IPS-11a (cell line): Measurements from ENCODE around the gene TNN.
"Not testable (repeated sequence)": the region's sequence is repeated elsewhere in the genome, so short reads cannot be mapped to it uniquely, and the experiment has no call there.

Source experiments
- H3K4me3 ChIP-seq: one replicate; pipeline ENCODE4 v1.5.1; 2013; ENCODE audit warnings: low read depth, low read length, control low read depth

The TNN gene

DNA sequence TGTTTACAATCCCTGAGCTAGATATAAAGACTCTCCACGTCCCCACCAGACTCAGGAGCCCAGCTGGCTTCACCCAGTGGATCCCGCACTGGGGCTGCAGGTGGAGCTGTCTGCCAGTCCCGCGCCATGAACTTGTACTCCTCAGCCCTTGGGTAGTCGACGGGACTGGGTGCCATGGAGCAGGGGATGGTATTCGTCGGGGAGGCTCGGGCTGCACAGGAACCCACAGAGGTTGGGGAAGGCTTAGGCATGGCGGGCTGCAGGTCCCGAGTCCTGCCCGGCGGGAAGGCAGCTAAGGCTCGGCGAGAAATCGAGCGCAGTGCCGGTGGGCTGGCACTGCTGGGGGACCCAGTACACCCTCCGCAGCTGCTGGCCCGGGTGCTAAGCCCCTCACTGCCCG lies 34.5 kb downstream of the TNN start:
- not testable (repeated sequence) for H3K4me3 ChIP-seq

DNA sequence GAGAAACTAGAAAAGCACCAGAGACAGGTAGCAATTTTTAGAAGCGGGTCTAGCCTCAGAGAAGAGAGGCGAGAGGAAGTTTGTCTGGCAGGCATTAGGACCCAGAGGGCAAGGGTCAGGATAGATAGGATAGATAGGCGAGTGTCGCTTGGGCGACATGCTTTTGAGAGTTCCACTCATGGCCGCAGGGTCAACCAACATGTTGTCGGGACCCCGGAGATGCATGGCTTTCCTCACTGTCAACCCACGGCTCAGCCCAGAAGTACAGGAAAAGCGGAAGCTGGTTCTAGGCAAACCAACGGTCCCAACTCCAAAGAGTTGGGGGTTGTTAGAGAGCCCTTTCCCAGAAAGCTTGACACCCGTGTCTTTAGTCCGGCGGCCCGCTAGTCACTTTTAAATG lies 38.9 kb downstream of the TNN start:
- not testable (repeated sequence) for H3K4me3 ChIP-seq

DNA sequence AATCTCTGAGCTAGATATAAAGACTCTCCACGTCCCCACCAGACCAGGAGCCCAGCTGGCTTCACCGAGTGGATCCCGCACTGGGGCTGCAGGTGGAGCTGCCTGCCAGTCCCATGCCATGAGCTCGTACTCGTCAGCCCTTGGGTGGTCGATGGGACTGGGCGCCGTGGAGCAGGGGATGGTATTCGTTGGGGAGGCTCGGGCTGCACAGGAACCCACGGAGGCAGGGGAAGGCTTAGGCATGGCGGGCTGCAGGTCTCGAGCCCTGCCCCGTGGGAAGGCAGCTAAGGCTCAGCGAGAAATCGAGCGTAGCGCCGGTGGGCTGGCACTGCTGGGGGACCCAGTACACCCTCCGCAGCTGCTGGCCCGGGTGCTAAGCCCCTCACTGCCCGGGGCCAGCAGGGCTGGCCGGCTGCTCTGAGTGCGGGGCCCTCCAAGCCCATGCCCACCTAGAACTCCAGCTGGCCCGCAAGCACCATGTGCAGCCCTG lies 40.7 kb downstream of the TNN start:
- H3K4me3 ChIP-seq = not testable (repeated sequence)

DNA sequence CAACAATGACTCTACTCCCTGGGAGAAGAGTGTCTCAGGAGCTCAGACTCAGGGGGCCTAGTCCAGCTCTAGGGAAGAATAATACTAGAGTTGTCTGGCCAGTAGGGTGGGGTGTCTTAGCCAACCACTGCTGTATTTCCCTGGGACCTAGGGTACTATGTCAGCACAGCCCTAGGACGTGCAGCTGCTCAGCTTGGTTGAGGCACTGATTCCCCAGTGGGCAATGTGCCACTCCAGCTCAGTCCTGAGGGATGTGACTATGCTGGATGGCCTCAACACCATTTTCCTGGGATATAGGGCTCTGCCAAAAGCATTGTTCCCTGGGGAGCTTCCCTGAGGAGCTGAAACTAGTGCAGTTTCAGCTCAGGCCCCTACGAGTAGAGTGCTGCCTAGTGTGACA lies 47.4 kb downstream of the TNN start:
- no peak overlapping the region for H3K4me3 ChIP-seq

DNA sequence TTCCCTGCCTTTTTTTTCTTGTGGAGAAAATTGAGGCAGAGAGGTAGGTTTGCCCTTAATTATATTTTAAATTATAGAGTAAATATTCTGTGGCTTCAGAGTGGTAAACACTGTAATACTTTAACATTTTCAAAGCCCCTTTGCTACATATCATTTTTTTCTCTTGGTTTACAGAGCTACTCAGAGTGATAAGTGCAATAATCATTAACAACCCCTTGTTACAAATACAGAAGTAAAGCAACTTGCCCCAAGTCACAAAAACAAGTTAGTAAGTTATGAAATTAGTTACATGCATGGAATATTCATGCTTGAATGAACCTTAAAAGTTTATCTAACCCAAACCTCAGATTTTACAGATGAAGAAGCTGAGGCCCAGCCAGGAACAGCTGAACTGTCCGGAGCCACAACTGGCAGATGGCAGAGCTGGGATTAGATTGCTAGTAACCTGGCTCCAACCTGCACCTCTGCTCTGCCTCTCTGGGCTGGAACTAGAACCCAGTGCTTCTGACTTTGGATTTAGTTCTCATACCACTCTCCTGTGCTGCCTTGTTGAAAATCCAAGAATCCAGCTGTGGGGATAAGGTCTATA lies 48.7 kb downstream of the TNN start:
- no peak overlapping the region for H3K4me3 ChIP-seq

DNA sequence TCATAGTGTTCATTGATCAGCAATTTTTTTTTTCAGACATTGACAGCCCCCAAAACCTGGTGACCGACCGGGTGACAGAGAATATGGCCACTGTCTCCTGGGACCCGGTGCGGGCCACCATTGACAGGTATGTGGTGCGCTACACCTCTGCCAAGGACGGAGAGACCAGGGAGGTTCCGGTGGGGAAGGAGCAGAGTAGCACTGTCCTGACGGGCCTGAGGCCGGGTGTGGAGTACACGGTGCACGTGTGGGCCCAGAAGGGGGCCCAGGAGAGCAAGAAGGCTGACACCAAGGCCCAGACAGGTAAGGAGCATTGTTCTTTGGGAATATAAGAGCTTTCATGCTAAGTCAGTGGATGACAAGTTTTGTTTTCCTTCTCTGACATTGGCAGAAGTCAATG lies 49.3 kb downstream of the TNN start:
- H3K4me3 ChIP-seq = no peak overlapping the region

DNA sequence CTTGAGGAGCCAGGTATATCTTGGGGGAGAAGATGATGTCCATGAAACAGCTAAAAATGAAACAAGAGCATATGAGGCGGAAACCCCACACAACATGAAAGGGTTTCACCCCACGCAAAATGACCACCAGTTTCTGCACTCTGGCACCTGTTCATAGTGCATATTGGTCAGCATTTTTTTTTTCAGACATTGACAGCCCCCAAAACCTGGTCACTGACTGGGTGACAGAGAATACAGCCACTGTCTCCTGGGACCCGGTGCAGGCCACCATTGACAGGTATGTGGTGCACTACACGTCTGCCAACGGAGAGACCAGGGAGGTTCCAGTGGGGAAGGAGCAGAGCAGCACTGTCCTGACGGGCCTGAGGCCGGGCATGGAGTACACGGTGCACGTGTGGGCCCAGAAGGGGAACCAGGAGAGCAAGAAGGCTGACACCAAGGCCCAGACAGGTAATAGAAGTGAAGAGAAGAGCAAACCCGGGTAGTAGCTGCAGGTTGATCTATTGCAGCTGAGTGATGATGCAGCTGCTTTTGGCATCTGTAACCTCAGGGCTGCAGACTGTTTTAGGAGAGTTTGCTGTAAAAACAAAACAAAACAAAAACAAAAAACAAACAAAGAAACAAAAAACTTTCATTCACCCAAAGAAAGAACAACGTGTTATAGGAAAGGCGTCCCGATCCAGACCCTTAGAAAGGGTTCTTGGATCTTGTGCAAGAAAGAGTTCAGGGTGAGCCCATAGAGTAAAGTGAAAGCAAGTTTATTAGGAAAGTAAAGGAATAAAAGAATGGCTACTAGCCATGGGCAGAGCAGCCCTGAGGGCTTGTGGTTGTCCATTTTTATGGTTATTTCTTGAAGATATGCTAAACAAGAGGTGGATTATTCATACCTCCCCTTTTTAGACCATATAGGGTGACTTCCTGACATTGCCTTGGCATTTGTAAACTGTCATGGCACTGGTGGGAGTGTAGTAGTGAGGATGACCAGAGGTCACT lies 51.0 kb downstream of the TNN start:
- no peak overlapping the region for H3K4me3 ChIP-seq

DNA sequence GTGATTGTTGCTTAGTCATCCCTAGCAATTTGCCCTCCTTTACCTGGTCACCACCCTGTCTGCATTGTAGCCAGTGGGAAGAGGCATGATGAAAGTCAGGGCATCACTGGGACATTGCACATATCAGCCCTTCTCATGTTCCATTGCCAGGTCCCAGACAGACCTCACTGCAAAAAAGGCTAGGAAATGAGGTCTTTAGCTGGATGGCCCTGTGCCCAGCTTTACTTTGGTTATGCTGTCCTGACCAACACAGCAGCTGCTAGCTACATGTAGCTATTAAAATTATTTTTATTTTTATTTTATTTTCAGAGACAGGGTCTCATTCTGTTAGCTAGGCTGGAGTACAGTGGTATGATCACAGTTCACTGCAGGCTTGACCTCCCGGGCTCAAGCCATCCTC lies 52.9 kb downstream of the TNN start:
- no peak overlapping the region for H3K4me3 ChIP-seq

DNA sequence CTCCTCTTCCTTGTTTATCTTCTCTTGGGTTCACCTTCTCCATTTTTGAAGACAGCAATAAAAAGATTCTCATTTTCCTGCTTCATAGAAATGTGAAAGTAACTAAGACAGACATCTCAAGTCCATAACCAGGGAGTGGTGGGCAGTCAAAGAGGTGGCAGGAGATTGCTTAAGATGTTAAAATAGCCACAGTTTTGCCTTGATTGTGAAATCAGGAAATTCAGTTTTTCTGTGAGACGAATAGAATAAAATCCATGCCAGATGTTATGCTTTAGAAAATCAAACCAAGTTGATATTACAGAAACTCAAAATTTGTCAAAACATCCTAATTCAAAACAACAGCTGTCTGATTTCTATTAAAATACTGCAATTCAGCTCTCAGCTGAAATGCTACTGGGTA lies 57.2 kb downstream of the TNN start:
- no peak overlapping the region for H3K4me3 ChIP-seq

DNA sequence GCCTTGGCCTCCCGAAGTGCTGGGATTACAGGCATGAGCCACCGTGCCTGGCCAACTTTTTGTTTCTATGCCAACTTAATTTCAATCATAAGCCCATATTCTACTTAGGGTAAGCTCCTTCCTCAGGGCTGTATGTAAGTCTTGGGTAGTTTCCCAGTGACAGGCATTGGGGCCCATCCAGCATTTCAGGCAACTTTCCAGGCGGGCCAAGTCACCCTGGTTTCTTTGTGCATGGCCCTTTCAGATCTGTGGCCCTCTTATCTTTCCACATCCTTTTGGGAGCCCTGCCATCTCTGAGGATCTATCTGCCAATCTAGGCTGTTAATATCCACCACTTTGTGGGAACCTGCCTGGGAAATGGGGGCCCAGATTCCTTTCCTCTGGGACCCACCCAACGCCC lies 58.7 kb downstream of the TNN start:
- H3K4me3 ChIP-seq = no peak overlapping the region

DNA sequence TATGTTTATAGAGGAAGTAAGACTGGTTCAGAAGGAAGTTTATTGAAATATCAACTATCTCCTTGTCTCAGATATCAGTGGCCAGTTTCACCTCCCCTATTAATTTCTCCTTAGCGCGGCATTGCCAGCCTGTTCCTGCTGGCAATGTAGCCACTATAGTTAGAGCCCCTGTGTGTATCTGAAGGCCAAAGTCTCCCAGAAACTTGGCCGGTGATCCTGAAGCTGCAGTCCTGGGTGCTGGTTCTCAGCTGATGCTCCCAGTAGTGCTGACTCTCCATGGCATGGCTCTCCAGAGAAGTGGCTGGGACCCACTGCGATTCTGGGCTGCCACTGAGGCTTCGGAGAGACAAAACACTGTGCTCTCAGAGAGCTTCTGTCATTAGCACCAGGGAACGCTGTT lies 59.9 kb downstream of the TNN start:
- H3K4me3 ChIP-seq = no peak overlapping the region

DNA sequence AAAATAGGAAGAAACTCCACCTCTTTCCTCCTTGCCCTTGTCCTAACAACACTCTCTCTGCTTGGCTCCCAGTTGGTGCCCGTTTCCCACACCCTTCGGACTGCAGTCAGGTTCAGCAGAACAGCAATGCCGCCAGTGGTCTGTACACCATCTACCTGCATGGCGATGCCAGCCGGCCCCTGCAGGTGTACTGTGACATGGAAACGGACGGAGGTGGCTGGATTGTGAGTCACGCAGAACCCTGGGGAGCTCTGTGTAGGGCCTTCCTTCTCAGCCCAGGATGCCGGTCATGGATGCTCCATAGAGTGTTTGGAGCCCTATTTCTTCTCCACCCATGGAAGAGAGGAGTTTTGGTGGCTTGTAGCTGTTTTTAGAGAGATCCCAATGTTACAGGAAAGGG lies 60.9 kb downstream of the TNN start:
- no peak overlapping the region for H3K4me3 ChIP-seq

DNA sequence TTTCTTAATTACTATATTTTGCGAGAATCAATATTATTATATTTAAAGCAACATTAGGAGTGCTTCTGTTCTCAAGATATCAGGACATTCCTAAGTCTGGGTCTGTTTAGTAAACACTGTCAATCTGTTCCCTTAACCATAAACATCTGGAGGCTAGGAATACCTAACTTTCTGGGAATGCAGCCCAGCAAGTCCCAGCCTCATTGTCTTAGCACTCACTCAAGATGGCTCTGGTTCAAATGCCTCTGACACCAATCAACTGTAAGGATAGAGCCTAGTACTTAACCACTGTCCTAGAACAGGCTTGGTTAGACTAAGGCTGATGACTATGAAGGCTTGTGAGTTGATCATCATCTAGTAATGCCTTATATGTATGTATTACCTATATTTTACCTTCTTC lies 61.5 kb downstream of the TNN start:
- no peak overlapping the region for H3K4me3 ChIP-seq

DNA sequence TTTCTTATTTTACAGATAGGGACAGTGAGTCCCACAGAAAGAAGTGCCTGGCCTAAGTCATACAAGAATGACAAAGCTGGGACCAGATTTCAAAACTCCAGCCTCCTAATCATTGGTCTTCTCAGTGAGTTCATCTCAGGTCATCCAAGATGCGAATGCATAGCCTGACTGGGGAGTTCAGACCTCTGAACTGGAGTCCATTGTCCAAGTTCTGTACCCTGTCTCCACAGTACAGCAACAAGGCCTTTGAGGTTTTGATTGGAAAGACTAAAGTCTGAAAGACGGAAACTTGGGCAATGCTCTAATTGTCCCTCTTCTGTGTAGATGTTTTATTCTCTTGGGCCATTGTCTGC lies 62.0 kb downstream of the TNN start:
- H3K4me3 ChIP-seq = no peak overlapping the region

DNA sequence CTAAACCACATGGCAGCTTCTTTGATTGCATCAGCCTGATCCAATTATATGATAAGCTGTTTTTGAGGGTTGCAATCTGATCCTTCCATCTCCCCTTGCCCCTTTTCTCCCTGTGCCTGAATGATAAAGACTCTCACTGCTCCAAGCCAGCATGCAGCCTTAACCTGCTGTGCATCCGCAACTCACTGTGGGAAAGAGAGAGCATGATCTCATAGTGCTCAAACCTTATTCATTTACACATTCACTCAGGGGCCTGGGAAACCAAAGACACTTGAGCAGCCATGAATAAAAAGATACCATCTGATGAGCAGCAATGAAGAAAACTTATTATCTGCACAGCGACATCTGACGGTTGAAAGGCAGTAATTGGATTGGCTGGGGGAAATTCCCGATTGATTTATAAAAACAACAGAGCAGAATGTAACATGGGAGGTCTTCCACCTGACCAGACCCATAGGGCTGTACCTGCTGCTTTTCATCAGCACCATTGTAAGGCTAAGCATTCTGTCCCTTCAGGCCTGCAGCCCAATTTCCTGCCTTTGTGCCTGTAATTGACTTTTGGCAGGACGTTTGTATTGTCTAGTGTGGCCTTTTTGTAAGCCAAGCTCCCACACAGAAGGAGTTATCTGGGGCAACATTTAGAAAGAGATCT lies 62.5 kb downstream of the TNN start:
- no peak overlapping the region for H3K4me3 ChIP-seq

DNA sequence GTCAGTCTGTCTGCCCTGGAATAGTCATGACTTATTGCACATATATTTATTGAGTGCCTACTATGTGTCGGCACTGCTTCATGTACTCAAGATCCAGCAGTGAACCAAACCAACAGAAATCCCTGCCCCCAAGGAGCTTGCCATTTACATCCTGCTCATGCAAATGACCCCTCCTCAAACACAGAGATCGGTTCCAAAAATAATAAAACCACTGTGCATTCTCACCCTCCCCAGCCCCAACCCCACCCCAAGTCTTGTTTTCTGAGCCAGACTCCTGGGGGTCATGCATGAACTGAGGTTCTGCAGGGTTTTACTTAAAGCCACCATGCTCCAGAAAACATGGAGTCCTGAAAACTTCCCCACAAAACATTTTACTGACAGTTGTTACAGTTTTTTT lies 63.0 kb downstream of the TNN start:
- no peak overlapping the region for H3K4me3 ChIP-seq

DNA sequence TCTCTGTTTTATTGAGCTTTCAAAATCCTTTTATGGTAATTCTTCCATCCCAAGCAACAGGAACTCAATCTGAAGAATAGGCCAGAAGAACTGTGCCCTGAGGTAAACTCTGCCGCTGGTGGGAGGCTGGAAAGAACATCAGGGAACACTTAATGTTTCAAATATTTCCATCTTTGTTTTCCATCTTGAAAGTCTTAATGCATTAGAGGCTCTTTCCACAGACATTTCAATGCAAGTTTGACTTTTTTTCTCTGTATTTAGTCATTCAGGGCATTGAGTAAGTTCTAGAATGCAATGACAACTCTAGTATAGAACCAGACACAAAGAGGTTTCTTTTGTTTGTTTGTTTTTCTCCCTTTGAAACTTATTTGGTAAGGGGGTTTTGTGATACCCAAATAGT lies 63.5 kb downstream of the TNN start:
- H3K4me3 ChIP-seq = no peak overlapping the region

DNA sequence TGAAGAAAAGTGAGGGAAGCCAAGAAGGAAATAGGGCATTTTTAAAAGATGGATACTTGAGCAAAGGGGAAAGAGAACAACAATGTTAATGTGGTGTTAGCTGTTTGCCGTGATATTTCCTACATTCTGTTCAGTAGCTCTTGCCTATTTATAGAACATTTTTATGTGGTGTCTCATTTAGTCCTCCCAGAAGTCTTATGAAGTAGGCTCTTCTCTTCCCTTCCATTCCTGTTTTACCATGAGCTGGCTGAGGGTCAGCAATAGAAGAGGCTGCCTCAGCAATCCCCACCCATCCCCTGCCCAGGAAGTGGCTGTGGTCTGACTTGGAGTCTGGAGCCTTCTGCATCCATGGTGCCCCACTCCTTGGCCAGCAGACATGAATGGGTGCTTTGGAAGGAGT lies 64.8 kb downstream of the TNN start:
- H3K4me3 ChIP-seq = no peak overlapping the region

DNA sequence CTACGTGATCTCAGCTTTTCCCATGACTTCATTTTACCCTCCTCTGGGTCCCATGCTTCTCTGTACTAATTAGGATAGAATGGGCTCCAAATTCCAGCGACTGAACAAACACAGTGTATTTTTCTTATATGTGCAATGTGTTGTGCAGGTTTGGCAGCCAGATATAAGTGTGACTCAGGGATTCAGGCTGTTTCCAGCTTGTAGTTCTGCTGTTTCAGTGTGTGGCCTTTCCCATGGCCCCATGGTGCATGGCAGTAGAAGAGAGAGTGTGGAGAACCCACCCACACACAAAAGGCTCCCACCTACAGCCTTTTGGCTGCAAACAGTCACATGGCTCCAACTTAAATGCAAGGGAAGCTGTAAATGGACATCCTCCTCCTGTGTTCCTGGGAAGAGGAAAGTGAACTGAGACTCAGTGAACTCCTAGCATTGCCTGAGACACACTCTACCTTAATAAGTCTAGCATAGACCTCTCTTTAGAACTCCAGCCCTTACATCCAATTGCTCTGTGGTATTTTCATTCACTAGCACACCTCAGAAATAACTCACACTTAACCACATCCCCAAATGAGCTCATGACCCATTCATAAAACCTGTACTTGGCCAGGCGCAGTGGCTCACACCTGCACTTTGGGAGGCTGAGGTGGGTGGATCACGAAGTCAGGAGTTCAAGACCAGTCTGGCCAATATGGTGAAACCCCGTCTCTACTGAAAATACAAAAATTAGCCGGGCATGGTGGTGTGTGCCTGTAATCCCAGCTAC lies 66.2 kb downstream of the TNN start:
- no peak overlapping the region for H3K4me3 ChIP-seq

DNA sequence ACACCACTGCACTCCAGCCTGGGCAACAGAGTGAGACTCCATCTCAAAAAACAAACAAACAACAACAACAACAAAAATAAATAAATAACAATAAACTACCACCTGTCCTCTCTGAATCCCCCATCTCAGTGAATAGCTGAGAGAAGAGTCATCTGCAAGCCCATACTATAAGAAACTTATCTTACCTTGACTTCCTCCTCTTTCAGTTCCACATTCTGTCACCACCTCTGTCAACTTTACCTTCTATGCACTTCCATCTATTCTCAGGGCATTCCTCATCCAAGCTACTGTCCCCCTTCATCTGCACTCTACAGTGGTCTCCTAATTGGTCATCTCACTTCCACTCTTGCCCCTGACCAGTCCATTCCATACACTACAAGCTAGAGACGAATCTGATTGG lies 66.9 kb downstream of the TNN start:
- no peak overlapping the region for H3K4me3 ChIP-seq

DNA sequence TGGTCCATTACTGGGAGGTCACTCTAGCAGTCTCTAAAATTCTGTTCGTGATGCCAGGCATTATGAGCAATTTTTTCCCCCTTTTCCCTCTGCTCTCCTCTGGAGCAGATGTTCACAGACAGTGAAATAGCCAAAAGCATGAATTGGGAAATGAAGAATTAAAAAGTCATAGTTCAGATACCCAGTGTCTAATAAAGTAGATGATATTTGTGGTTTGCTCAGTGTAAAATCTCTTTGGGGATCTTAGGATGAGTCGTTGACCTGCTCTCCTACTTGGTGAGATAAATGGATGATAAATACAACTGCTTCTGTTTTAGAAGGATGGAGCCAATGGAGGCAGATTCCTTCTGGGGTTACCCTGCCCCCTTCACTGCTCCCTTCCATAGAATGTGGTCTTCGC lies 68.6 kb downstream of the TNN start:
- no peak overlapping the region for H3K4me3 ChIP-seq
